Measurements from ENCODE around the gene MAD1L1. TPM values are rescaled to one million over a fixed set of nuclear protein-coding genes. Genes with fewer than 3 reads are reported as not detected.

The MAD1L1 gene
- total RNA-seq, 4 donors from 2014 or later: 8.0 to 52.7 (median 26.7) TPM

GRCh38 chr7:2120841-2121830 lies 111.6 kb downstream of the MAD1L1 start:
- Histone ChIP-seq H3K4me1 (peaks cover 0 to 8% (median 2%) of the 10 kb centered on the region in 4 donors), H3K36me3 (no peaks in the 10 kb centered on the region), H3K4me3 (no peak overlapping the region), H3K27me3 (no peaks in the 10 kb centered on the region), H3K27ac (no peak overlapping the region), H3K9me3 (no peaks in the 10 kb centered on the region)
- in situ Hi-C loops (cut with MboI; ENCODE audit: low pct_ligation_motif_present in 1 of 4, low pct_unique_long_range_greater_than_20kb in 1 of 4, low sequenced_read_pairs in 3 of 4): no loop called here
- 83% methylated on average over 26 of the region's 37 CpGs; no CpG with 5 or more reads in 1 of the 2 donors for WGBS, 2 donors (ENCODE audit: low coverage in 1 of 2)
- TF ChIP-seq, protein P1, sequence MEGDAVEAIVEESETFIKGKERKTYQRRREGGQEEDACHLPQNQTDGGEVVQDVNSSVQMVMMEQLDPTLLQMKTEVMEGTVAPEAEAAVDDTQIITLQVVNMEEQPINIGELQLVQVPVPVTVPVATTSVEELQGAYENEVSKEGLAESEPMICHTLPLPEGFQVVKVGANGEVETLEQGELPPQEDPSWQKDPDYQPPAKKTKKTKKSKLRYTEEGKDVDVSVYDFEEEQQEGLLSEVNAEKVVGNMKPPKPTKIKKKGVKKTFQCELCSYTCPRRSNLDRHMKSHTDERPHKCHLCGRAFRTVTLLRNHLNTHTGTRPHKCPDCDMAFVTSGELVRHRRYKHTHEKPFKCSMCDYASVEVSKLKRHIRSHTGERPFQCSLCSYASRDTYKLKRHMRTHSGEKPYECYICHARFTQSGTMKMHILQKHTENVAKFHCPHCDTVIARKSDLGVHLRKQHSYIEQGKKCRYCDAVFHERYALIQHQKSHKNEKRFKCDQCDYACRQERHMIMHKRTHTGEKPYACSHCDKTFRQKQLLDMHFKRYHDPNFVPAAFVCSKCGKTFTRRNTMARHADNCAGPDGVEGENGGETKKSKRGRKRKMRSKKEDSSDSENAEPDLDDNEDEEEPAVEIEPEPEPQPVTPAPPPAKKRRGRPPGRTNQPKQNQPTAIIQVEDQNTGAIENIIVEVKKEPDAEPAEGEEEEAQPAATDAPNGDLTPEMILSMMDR (IDR thresholded peaks at IDR 0.05): no peak
- no peak for TF ChIP-seq POLR2AphosphoS5 (IDR thresholded peaks at IDR 0.05)
- no peak for TF ChIP-seq EP300 (IDR thresholded peaks at IDR 0.05; ENCODE audit: low read depth)
- TF ChIP-seq POLR2A (IDR thresholded peaks at IDR 0.05): no peak
- no peak for DNase-seq
- intact Hi-C loops (cut with DNase I; ENCODE audit: low total_unique reads): no loop called here

DNA sequence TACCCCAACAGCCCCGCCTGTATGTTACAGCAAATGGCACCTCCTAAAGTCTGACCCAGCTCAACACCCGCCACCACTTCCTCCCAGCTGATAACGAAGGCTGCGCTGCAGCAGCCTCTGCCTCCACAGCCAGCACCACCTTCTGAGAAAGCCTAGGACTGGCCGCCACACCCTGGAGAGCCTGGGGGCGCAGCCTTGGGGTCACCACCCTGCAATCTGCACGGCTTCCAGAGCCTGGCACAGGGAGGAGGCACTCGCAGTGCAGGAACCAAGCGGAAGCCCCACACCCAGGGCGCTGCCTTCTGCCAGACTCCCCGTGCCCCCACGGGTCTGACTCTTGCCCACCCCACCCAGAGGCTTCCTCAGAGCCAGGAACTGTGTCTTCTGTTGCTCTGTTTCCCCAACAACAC lies 112.5 kb downstream of the MAD1L1 start:
- DNase-seq: no peak
- WGBS, 2 donors (ENCODE audit: low coverage in 1 of 2): 58% methylated on average over 12 of the region's 12 CpGs; no CpG with 5 or more reads in 1 of the 2 donors
- intact Hi-C loops (cut with DNase I; ENCODE audit: low total_unique reads) (no loop called here), in situ Hi-C loops (cut with MboI; ENCODE audit: low pct_ligation_motif_present in 1 of 4, low pct_unique_long_range_greater_than_20kb in 1 of 4, low sequenced_read_pairs in 3 of 4) (no loop called here)
- H3K36me3 ChIP-seq: no peaks in the 10 kb centered on the region
- peaks cover 0 to 8% (median 3%) of the 10 kb centered on the region in 4 donors for H3K4me1 ChIP-seq
- H3K27me3 ChIP-seq: no peaks in the 10 kb centered on the region
- H3K27ac ChIP-seq: no peak overlapping the region
- no peaks in the 10 kb centered on the region for H3K9me3 ChIP-seq
- no peak overlapping the region for H3K4me3 ChIP-seq
- TF ChIP-seq POLR2A (IDR thresholded peaks at IDR 0.05): no peak
- no peak for TF ChIP-seq EP300 (IDR thresholded peaks at IDR 0.05; ENCODE audit: low read depth)
- TF ChIP-seq, protein P1 (IDR thresholded peaks at IDR 0.05): no peak
- TF ChIP-seq POLR2AphosphoS5 (IDR thresholded peaks at IDR 0.05): no peak

GRCh38 chr7:2118630-2119190 lies 114.0 kb downstream of the MAD1L1 start:
- DNase-seq: no peak
- in situ Hi-C loops (cut with MboI; ENCODE audit: low pct_ligation_motif_present in 1 of 4, low pct_unique_long_range_greater_than_20kb in 1 of 4, low sequenced_read_pairs in 3 of 4) (no loop called here), intact Hi-C loops (cut with DNase I; ENCODE audit: low total_unique reads) (no loop called here)
- Histone ChIP-seq H3K27ac (no peak overlapping the region), H3K9me3 (no peaks in the 10 kb centered on the region), H3K36me3 (no peaks in the 10 kb centered on the region), H3K4me1 (peaks cover 0 to 8% (median 3%) of the 10 kb centered on the region in 4 donors), H3K27me3 (no peaks in the 10 kb centered on the region), H3K4me3 (no peak overlapping the region)
- 95% methylated on average over 25 of the region's 25 CpGs; no CpG with 5 or more reads in 1 of the 2 donors for WGBS, 2 donors (ENCODE audit: low coverage in 1 of 2)
- TF ChIP-seq POLR2A (IDR thresholded peaks at IDR 0.05): no peak
- no peak for TF ChIP-seq POLR2AphosphoS5 (IDR thresholded peaks at IDR 0.05)
- no peak for TF ChIP-seq EP300 (IDR thresholded peaks at IDR 0.05; ENCODE audit: low read depth)
- TF ChIP-seq, protein P1 (IDR thresholded peaks at IDR 0.05): no peak

DNA sequence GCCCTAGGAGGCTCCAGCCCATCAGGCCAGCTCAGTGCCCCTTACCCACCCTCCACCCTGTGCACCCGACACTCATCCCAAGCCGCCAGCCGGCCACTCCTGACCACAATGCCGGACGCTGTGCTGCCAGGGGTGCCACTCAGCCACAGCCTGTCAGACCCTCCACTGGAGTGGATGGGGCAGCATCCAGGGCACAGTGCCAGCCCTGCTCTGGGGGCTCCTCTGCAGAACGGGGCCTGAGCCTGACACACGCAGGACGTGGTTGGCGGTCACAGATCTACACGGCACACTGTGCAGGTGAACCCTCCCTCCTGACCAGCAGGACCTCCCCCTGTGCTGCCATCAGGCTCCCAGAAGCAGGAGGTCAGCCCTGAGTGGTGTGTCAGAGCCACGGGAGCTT lies 114.7 kb downstream of the MAD1L1 start:
- intact Hi-C loops (cut with DNase I; ENCODE audit: low total_unique reads): no loop called here
- WGBS, 2 donors (ENCODE audit: low coverage in 1 of 2): 98% methylated on average over 8 of the region's 11 CpGs; no CpG with 5 or more reads in 1 of the 2 donors

More for the DNA sequence above, 114.7 kb downstream of the MAD1L1 start:
- Histone ChIP-seq H3K4me1 (peaks cover 0 to 8% (median 3%) of the 10 kb centered on the region in 4 donors), H3K36me3 (no peaks in the 10 kb centered on the region), H3K27ac (no peak overlapping the region), H3K27me3 (no peaks in the 10 kb centered on the region), H3K9me3 (no peaks in the 10 kb centered on the region), H3K4me3 (no peak overlapping the region)
- in situ Hi-C loops (cut with MboI; ENCODE audit: low pct_ligation_motif_present in 1 of 4, low pct_unique_long_range_greater_than_20kb in 1 of 4, low sequenced_read_pairs in 3 of 4): no loop called here
- DNase-seq: no peak
- TF ChIP-seq POLR2A (IDR thresholded peaks at IDR 0.05): no peak
- TF ChIP-seq POLR2AphosphoS5 (IDR thresholded peaks at IDR 0.05): no peak
- TF ChIP-seq EP300 (IDR thresholded peaks at IDR 0.05; ENCODE audit: low read depth): no peak
- TF ChIP-seq, protein P1 (IDR thresholded peaks at IDR 0.05): no peak
